GM23338 (cell line): Measurements from ENCODE around the gene CFAP53. TPM values are rescaled to one million over a fixed set of nuclear protein-coding genes. Genes with fewer than 3 reads are reported as not detected.

ENCODE experiments used
- ATAC-seq: fragments of 200-7000 bp; cut with Tn5 transposase; 3 replicates; pipeline ENCODE4 v1.9.1; 2020
- DNase-seq: peaks from one replicate; pipeline ENCODE4 v3.0.0-alpha.2; 2015; ENCODE audit warnings: low spot score
- H2AFZ ChIP-seq: fragments of 200-600 bp; sonication (generic); 2 replicates; pipeline ENCODE4 v1.8.0; 2016; ENCODE audit warnings: antibody characterized with exemption, mild to moderate bottlenecking, moderate library complexity
- H3F3A ChIP-seq: fragments of 200-600 bp; sonication (generic); replicated peaks from 2 replicates; pipeline ENCODE4 v1.8.0; 2017; ENCODE audit warnings: antibody characterized with exemption, mixed run types, low read depth
- H3K27ac ChIP-seq: fragments of 200-600 bp; sonication (generic); 2 replicates; pipeline ENCODE4 v1.6.1; 2016; ENCODE audit warnings: low read depth
- H3K27me3 ChIP-seq: fragments of 200-600 bp; sonication (generic); 2 replicates; pipeline ENCODE4 v1.8.0; 2016; ENCODE audit warnings: mild to moderate bottlenecking, mixed run types, moderate library complexity; ENCODE audit not compliant: insufficient read depth
- H3K36me3 ChIP-seq: fragments of 200-600 bp; sonication (generic); 2 replicates; pipeline ENCODE4 v1.8.0; 2016; ENCODE audit warnings: mild to moderate bottlenecking; ENCODE audit not compliant: insufficient read depth
- H3K4me1 ChIP-seq: fragments of 200-600 bp; sonication (generic); 2 replicates; pipeline ENCODE4 v1.8.0; 2016; ENCODE audit warnings: mild to moderate bottlenecking, moderate library complexity; ENCODE audit not compliant: insufficient read depth
- H3K4me2 ChIP-seq: fragments of 200-600 bp; sonication (generic); 2 replicates; pipeline ENCODE4 v1.7.1; 2017; ENCODE audit warnings: mixed run types
- H3K4me3 ChIP-seq: fragments of 200-600 bp; sonication (generic); 2 replicates; pipeline ENCODE4 v1.6.1; 2016; ENCODE audit warnings: mixed run types
- H3K79me2 ChIP-seq: fragments of 200-600 bp; sonication (generic); replicated peaks from 2 replicates; pipeline ENCODE4 v1.8.0; 2017; ENCODE audit warnings: mild to moderate bottlenecking; ENCODE audit not compliant: insufficient read depth
- H3K9me2 ChIP-seq: fragments of 200-600 bp; sonication (generic); 2 replicates; pipeline ENCODE4 v1.8.0; 2017; ENCODE audit not compliant: insufficient read depth
- H4K20me1 ChIP-seq: fragments of 200-600 bp; sonication (generic); replicated peaks from 2 replicates; pipeline ENCODE4 v1.8.0; 2017; ENCODE audit warnings: mild to moderate bottlenecking; ENCODE audit not compliant: insufficient read depth
- H3K27ac Mint-ChIP-seq: 2 replicates; pipeline ENCODE4 v1.8.0; 2020; ENCODE audit warnings: inconsistent platforms, mild to moderate bottlenecking, moderate library complexity, mixed read lengths
- H3K27me3 Mint-ChIP-seq: 3 replicates; pipeline ENCODE4 v1.8.0; 2022; ENCODE audit warnings: low read depth, mild to moderate bottlenecking, moderate library complexity, mixed read lengths, inconsistent platforms; ENCODE audit not compliant: insufficient read depth, poor library complexity
- H3K36me3 Mint-ChIP-seq: 3 replicates; pipeline ENCODE4 v1.8.0; 2021; ENCODE audit warnings: low read depth, mild to moderate bottlenecking, inconsistent platforms, moderate library complexity, mixed read lengths
- H3K4me1 Mint-ChIP-seq: 3 replicates; pipeline ENCODE4 v1.8.0; 2020; ENCODE audit warnings: mild to moderate bottlenecking, inconsistent platforms, mixed read lengths
- H3K4me3 Mint-ChIP-seq: 3 replicates; pipeline ENCODE4 v1.8.0; 2021; ENCODE audit warnings: moderate library complexity, mild to moderate bottlenecking, inconsistent platforms, mixed read lengths
- H3K9me3 Mint-ChIP-seq: 3 replicates; pipeline ENCODE4 v1.8.0; 2020; ENCODE audit warnings: moderate library complexity, mild to moderate bottlenecking, inconsistent platforms, mixed read lengths
- CREB1 ChIP-seq: fragments of 250-450 bp; sonication (Bioruptor Pico); IDR thresholded peaks from 2 replicates; pipeline ENCODE4 v1.5.0; 2020; ENCODE audit warnings: low read depth, mild to moderate bottlenecking, moderate library complexity
- EZH2 ChIP-seq: fragments of 200-600 bp; sonication (generic); IDR thresholded peaks from one replicate; pipeline ENCODE4 v1.8.0; 2017; ENCODE audit warnings: antibody characterized with exemption, mild to moderate bottlenecking, low read depth; ENCODE audit not compliant: unreplicated experiment
- EZH2phosphoT487 ChIP-seq: fragments of 200-600 bp; sonication (generic); IDR thresholded peaks from one replicate; pipeline ENCODE4 v1.8.1; 2018; ENCODE audit warnings: antibody characterized with exemption; ENCODE audit not compliant: unreplicated experiment
- JUNB ChIP-seq: IDR thresholded peaks from one replicate; pipeline ENCODE4 v1.6.1; 2016; ENCODE audit warnings: antibody characterized with exemption; ENCODE audit not compliant: unreplicated experiment
- NANOG ChIP-seq: IDR thresholded peaks from 2 replicates; pipeline ENCODE4 v1.6.1; 2016; ENCODE audit warnings: antibody characterized with exemption, borderline replicate concordance
- POLR2AphosphoS5 ChIP-seq: IDR thresholded peaks from 2 replicates; pipeline ENCODE4 v1.6.1; 2016; ENCODE audit warnings: antibody characterized with exemption, low read depth
- STAT1 ChIP-seq: IDR thresholded peaks from one replicate; pipeline ENCODE4 v1.6.1; 2016; ENCODE audit warnings: antibody characterized with exemption; ENCODE audit not compliant: unreplicated experiment
- ZNF114 ChIP-seq: fragments of 250-450 bp; sonication (Bioruptor Pico); IDR thresholded peaks from 2 replicates; pipeline ENCODE4 v1.5.0; 2020; ENCODE audit warnings: mild to moderate bottlenecking, moderate library complexity
- ZNF331 ChIP-seq: fragments of 250-450 bp; sonication (Bioruptor Pico); IDR thresholded peaks from 2 replicates; pipeline ENCODE4 v1.5.0; 2020; ENCODE audit warnings: low read depth, mild to moderate bottlenecking, moderate library complexity
- polyA plus RNA-seq: library from polyadenylated mRNA; unstranded; fragments of >200 nt; fragmentation: Nextera tagmentation; extraction: Ambion mirVana; gene quantifications from 2 replicates; pipeline ENCODE4 v1.2.1, GENCODE V29; 2016
- total RNA-seq: library from RNA; depleted of rRNA; stranded (reverse); fragments of >200 nt; shearing (Covaris generic); gene quantifications from 2 replicates; pipeline ENCODE4 v1.2.3, GENCODE V29; 2014
- TF ChIP-seq, protein P1 (sequence below), 2 experiments: fragments of 200-600 bp in 1 of 2; sonication (generic) in 1 of 2; conservative IDR thresholded peaks; 2 replicates each; pipeline versions ENCODE4 v1.5.1 to v1.6.1; 2016 to 2017; ENCODE audit warnings: antibody characterized with exemption in 2 of 2, low read depth in 2 of 2, mild to moderate bottlenecking in 2 of 2, moderate library complexity in 1 of 2
- TF ChIP-seq, protein P2 (sequence below): IDR thresholded peaks from 2 replicates; pipeline ENCODE4 v1.6.1; 2016; ENCODE audit warnings: antibody characterized with exemption
- TF ChIP-seq, protein P3 (sequence below): IDR thresholded peaks from one replicate; pipeline ENCODE4 v1.6.1; 2018; ENCODE audit warnings: antibody characterized with exemption; ENCODE audit not compliant: unreplicated experiment
- TF ChIP-seq, protein P4 (sequence below): fragments of 250-450 bp; sonication (Bioruptor Pico); IDR thresholded peaks from 2 replicates; pipeline ENCODE4 v1.5.0; 2020; ENCODE audit warnings: mild to moderate bottlenecking, moderate library complexity

CFAP53 gene
- total and polyA plus RNA-seq, 2 experiments from 2014 or later, result 0.71 TPM; not detected in 1

DNA sequence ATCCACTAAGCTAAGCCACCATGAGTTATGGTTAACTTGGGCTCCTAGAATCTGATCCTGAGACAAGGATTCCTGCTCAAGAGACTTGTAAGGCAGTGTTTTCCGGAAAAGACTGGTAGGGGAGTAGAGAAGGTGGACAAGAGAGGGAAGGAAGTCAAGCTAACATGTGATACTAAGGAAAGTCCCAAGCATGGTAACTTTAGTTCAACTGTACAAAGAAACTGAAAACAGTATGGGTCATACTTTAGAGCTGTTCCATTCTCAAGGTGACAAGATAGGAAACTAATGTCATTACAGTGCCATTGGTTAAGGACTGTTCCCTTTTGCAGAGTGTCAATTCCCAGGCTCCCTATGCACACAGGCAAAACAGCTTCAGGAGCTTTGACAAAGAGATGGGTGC, 77.1 kb downstream of the CFAP53 start:
- peaks cover 7% of the 10 kb centered on the region; the same call in 2 of the 3 replicates for H3K4me1 Mint-ChIP-seq
- no peaks in the 10 kb centered on the region for H3F3A ChIP-seq
- H3K4me3 ChIP-seq, result no peak overlapping the region
- no peak overlapping the region for H3K4me3 Mint-ChIP-seq
- DNase-seq (no peak), ATAC-seq (no peak)
- H4K20me1 ChIP-seq, result peaks cover 5% of the 10 kb centered on the region; the same call in 1 of the 2 replicates
- no peak for TF ChIP-seq NANOG
- no peak for TF ChIP-seq POLR2AphosphoS5
- TF ChIP-seq, protein P1, sequence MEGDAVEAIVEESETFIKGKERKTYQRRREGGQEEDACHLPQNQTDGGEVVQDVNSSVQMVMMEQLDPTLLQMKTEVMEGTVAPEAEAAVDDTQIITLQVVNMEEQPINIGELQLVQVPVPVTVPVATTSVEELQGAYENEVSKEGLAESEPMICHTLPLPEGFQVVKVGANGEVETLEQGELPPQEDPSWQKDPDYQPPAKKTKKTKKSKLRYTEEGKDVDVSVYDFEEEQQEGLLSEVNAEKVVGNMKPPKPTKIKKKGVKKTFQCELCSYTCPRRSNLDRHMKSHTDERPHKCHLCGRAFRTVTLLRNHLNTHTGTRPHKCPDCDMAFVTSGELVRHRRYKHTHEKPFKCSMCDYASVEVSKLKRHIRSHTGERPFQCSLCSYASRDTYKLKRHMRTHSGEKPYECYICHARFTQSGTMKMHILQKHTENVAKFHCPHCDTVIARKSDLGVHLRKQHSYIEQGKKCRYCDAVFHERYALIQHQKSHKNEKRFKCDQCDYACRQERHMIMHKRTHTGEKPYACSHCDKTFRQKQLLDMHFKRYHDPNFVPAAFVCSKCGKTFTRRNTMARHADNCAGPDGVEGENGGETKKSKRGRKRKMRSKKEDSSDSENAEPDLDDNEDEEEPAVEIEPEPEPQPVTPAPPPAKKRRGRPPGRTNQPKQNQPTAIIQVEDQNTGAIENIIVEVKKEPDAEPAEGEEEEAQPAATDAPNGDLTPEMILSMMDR (conservative IDR thresholded peaks at IDR 0.05; ENCODE audit: low read depth in 2 of 2), result no peak
- TF ChIP-seq, protein P2, sequence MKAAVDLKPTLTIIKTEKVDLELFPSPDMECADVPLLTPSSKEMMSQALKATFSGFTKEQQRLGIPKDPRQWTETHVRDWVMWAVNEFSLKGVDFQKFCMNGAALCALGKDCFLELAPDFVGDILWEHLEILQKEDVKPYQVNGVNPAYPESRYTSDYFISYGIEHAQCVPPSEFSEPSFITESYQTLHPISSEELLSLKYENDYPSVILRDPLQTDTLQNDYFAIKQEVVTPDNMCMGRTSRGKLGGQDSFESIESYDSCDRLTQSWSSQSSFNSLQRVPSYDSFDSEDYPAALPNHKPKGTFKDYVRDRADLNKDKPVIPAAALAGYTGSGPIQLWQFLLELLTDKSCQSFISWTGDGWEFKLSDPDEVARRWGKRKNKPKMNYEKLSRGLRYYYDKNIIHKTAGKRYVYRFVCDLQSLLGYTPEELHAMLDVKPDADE, result no peak
- TF ChIP-seq ZNF114 (CRISPR knock-in tag), result no peak
- no peak for TF ChIP-seq ZNF331 (CRISPR knock-in tag)
- no peak for TF ChIP-seq JUNB
- TF ChIP-seq, protein P3, sequence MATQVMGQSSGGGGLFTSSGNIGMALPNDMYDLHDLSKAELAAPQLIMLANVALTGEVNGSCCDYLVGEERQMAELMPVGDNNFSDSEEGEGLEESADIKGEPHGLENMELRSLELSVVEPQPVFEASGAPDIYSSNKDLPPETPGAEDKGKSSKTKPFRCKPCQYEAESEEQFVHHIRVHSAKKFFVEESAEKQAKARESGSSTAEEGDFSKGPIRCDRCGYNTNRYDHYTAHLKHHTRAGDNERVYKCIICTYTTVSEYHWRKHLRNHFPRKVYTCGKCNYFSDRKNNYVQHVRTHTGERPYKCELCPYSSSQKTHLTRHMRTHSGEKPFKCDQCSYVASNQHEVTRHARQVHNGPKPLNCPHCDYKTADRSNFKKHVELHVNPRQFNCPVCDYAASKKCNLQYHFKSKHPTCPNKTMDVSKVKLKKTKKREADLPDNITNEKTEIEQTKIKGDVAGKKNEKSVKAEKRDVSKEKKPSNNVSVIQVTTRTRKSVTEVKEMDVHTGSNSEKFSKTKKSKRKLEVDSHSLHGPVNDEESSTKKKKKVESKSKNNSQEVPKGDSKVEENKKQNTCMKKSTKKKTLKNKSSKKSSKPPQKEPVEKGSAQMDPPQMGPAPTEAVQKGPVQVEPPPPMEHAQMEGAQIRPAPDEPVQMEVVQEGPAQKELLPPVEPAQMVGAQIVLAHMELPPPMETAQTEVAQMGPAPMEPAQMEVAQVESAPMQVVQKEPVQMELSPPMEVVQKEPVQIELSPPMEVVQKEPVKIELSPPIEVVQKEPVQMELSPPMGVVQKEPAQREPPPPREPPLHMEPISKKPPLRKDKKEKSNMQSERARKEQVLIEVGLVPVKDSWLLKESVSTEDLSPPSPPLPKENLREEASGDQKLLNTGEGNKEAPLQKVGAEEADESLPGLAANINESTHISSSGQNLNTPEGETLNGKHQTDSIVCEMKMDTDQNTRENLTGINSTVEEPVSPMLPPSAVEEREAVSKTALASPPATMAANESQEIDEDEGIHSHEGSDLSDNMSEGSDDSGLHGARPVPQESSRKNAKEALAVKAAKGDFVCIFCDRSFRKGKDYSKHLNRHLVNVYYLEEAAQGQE, result no peak
- TF ChIP-seq, protein P4, sequence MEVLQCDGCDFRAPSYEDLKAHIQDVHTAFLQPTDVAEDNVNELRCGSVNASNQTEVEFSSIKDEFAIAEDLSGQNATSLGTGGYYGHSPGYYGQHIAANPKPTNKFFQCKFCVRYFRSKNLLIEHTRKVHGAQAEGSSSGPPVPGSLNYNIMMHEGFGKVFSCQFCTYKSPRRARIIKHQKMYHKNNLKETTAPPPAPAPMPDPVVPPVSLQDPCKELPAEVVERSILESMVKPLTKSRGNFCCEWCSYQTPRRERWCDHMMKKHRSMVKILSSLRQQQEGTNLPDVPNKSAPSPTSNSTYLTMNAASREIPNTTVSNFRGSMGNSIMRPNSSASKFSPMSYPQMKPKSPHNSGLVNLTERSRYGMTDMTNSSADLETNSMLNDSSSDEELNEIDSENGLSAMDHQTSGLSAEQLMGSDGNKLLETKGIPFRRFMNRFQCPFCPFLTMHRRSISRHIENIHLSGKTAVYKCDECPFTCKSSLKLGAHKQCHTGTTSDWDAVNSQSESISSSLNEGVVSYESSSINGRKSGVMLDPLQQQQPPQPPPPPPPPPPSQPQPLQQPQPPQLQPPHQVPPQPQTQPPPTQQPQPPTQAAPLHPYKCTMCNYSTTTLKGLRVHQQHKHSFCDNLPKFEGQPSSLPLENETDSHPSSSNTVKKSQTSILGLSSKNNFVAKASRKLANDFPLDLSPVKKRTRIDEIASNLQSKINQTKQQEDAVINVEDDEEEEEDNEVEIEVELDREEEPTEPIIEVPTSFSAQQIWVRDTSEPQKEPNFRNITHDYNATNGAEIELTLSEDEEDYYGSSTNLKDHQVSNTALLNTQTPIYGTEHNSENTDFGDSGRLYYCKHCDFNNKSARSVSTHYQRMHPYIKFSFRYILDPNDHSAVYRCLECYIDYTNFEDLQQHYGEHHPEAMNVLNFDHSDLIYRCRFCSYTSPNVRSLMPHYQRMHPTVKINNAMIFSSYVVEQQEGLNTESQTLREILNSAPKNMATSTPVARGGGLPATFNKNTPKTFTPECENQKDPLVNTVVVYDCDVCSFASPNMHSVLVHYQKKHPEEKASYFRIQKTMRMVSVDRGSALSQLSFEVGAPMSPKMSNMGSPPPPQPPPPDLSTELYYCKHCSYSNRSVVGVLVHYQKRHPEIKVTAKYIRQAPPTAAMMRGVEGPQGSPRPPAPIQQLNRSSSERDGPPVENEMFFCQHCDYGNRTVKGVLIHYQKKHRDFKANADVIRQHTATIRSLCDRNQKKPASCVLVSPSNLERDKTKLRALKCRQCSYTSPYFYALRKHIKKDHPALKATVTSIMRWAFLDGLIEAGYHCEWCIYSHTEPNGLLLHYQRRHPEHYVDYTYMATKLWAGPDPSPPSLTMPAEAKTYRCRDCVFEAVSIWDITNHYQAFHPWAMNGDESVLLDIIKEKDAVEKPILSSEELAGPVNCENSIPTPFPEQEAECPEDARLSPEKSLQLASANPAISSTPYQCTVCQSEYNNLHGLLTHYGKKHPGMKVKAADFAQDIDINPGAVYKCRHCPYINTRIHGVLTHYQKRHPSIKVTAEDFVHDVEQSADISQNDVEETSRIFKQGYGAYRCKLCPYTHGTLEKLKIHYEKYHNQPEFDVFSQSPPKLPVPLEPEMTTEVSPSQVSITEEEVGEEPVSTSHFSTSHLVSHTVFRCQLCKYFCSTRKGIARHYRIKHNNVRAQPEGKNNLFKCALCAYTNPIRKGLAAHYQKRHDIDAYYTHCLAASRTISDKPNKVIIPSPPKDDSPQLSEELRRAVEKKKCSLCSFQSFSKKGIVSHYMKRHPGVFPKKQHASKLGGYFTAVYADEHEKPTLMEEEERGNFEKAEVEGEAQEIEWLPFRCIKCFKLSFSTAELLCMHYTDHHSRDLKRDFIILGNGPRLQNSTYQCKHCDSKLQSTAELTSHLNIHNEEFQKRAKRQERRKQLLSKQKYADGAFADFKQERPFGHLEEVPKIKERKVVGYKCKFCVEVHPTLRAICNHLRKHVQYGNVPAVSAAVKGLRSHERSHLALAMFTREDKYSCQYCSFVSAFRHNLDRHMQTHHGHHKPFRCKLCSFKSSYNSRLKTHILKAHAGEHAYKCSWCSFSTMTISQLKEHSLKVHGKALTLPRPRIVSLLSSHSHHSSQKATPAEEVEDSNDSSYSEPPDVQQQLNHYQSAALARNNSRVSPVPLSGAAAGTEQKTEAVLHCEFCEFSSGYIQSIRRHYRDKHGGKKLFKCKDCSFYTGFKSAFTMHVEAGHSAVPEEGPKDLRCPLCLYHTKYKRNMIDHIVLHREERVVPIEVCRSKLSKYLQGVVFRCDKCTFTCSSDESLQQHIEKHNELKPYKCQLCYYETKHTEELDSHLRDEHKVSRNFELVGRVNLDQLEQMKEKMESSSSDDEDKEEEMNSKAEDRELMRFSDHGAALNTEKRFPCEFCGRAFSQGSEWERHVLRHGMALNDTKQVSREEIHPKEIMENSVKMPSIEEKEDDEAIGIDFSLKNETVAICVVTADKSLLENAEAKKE (CRISPR knock-in tag), result no peak
- TF ChIP-seq EZH2phosphoT487, result no peak
- TF ChIP-seq STAT1, result no peak
- TF ChIP-seq CREB1 (CRISPR knock-in tag), result no peak
- no peak for TF ChIP-seq EZH2
- peaks cover 27% of the 10 kb centered on the region for H3K27me3 Mint-ChIP-seq
- H3K4me2 ChIP-seq, result no peak overlapping the region
- H3K79me2 ChIP-seq, result no peaks in the 10 kb centered on the region
- H3K36me3 Mint-ChIP-seq, result no peaks in the 10 kb centered on the region
- no peaks in the 10 kb centered on the region for H3K36me3 ChIP-seq
- peaks cover 41% of the 10 kb centered on the region for H3K27me3 ChIP-seq
- no peak overlapping the region for H3K27ac ChIP-seq
- H3K9me2 ChIP-seq, result no peaks in the 10 kb centered on the region
- no peaks in the 10 kb centered on the region for H3K9me3 Mint-ChIP-seq
- peaks cover 10% of the 10 kb centered on the region; the same call in 1 of the 2 replicates for H3K4me1 ChIP-seq
- no peak overlapping the region for H2AFZ ChIP-seq
- no peak overlapping the region for H3K27ac Mint-ChIP-seq
